A673 (cell line): Measurements from ENCODE around the gene CD69. TPM values are rescaled to one million over a fixed set of nuclear protein-coding genes. Genes with fewer than 3 reads are reported as not detected.

Experiments
- BruUV-seq: library from RNA; stranded (reverse); fragments of 400-500 nt; replicated peaks from 2 replicates; lab custom pipeline; 2021; lab: Mats Ljungman, UMichigan
- CTCF ChIA-PET: fragments of 300-600 bp; sonication (Branson Sonifier 250); formaldehyde crosslinking; loops from one replicate; lab custom pipeline; 2022; ENCODE audit warnings: antibody characterized with exemption; lab: Charles Lee
- POLR2A ChIA-PET: fragments of 300-600 bp; sonication (Branson Sonifier 250); formaldehyde crosslinking; loops from one replicate; lab custom pipeline; 2022; ENCODE audit warnings: antibody characterized with exemption; ENCODE audit not compliant: low non-redundant PET; lab: Charles Lee
- DNase-seq: peaks from one replicate; pipeline ENCODE4 v3.0.0-alpha.2; 2015; ENCODE audit warnings: low spot score
- H3K27ac ChIP-seq: fragments of 200-600 bp; sonication (generic); 2 replicates; pipeline ENCODE4 v1.5.1; 2016; ENCODE audit warnings: mixed run types, low read depth, mild to moderate bottlenecking, mixed read lengths, antibody characterized with exemption, low read length; ENCODE audit not compliant: poor library complexity, severe bottlenecking
- H3K27me3 ChIP-seq: fragments of 200-600 bp; sonication (generic); replicated peaks from 2 replicates; pipeline ENCODE4 v1.6.1; 2017; ENCODE audit warnings: mixed run types, low read depth, mild to moderate bottlenecking, mixed read lengths, antibody characterized with exemption, low read length; ENCODE audit not compliant: insufficient read depth, poor library complexity
- H3K36me3 ChIP-seq: fragments of 200-600 bp; sonication (generic); 2 replicates; pipeline ENCODE4 v1.6.1; 2016; ENCODE audit warnings: mixed run types, mild to moderate bottlenecking, mixed read lengths, antibody characterized with exemption, low read length; ENCODE audit not compliant: insufficient read depth, poor library complexity, severe bottlenecking
- H3K4me1 ChIP-seq: fragments of 200-600 bp; sonication (generic); 2 replicates; pipeline ENCODE4 v1.6.1; 2017; ENCODE audit warnings: mixed run types, mild to moderate bottlenecking, mixed read lengths, antibody characterized with exemption, low read length; ENCODE audit not compliant: insufficient read depth, poor library complexity, severe bottlenecking
- H3K4me3 ChIP-seq: fragments of 200-600 bp; sonication (generic); 2 replicates; pipeline ENCODE4 v1.5.1; 2016; ENCODE audit warnings: low read depth, mixed run types, mild to moderate bottlenecking, mixed read lengths, low read length; ENCODE audit not compliant: poor library complexity, severe bottlenecking
- H3K9me3 ChIP-seq: fragments of 200-600 bp; sonication (generic); 2 replicates; pipeline ENCODE4 v1.6.1; 2016; ENCODE audit warnings: mixed run types, low read depth, mild to moderate bottlenecking, mixed read lengths, antibody characterized with exemption, low read length; ENCODE audit not compliant: poor library complexity, severe bottlenecking
- EZH2 ChIP-seq: fragments of 200-600 bp; sonication (generic); IDR thresholded peaks from 2 replicates; pipeline ENCODE4 v1.6.1; 2017; ENCODE audit warnings: borderline replicate concordance, low read depth, mild to moderate bottlenecking, mixed read lengths, antibody characterized with exemption, low read length; ENCODE audit not compliant: poor library complexity, severe bottlenecking
- intact Hi-C: fragments of 100-400 bp; cut with micrococcal nuclease; formaldehyde crosslinking; loops from one replicate; pipeline ENCODE4 v1.10.0; 2022; ENCODE audit not compliant: unreplicated experiment
- total RNA-seq: library from RNA; stranded (reverse); gene quantifications from 2 replicates; pipeline ENCODE4 v1.2.3, GENCODE V29; 2021
- TF ChIP-seq, protein P1 (sequence below): fragments of 300-800, 200-600 bp; sonication (generic); conservative IDR thresholded peaks from 2 replicates; pipeline ENCODE4 v1.5.1; 2017; ENCODE audit warnings: low read depth, mild to moderate bottlenecking, antibody characterized with exemption, low read length, moderate library complexity, mixed read lengths

Gene CD69
- total RNA-seq, 1 experiment from 2014 or later: not detected

GRCh38 chr12:9793779-9794395 lies 33.2 kb upstream of the CD69 start:
- no peak overlapping the region for H3K27ac ChIP-seq
- no peaks in the 10 kb centered on the region for H3K27me3 ChIP-seq
- peaks cover 12% of the 10 kb centered on the region for H3K4me1 ChIP-seq
- CTCF ChIA-PET: no interaction called here
- intact Hi-C loops: no loop called here
- TF ChIP-seq, protein P1, sequence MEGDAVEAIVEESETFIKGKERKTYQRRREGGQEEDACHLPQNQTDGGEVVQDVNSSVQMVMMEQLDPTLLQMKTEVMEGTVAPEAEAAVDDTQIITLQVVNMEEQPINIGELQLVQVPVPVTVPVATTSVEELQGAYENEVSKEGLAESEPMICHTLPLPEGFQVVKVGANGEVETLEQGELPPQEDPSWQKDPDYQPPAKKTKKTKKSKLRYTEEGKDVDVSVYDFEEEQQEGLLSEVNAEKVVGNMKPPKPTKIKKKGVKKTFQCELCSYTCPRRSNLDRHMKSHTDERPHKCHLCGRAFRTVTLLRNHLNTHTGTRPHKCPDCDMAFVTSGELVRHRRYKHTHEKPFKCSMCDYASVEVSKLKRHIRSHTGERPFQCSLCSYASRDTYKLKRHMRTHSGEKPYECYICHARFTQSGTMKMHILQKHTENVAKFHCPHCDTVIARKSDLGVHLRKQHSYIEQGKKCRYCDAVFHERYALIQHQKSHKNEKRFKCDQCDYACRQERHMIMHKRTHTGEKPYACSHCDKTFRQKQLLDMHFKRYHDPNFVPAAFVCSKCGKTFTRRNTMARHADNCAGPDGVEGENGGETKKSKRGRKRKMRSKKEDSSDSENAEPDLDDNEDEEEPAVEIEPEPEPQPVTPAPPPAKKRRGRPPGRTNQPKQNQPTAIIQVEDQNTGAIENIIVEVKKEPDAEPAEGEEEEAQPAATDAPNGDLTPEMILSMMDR: no peak
- no peak for TF ChIP-seq EZH2
- no peak for DNase-seq
- no peaks in the 10 kb centered on the region for H3K36me3 ChIP-seq
- no peaks in the 10 kb centered on the region for H3K9me3 ChIP-seq
- H3K4me3 ChIP-seq: no peak overlapping the region
- POLR2A ChIA-PET: no interaction called here
- BruUV-seq: no TSS peak

- H3K27ac ChIP-seq: no peak overlapping the region
- TF ChIP-seq, protein P1: no peak
- no peak for TF ChIP-seq EZH2
- intact Hi-C loops: no loop called here
- ChIA-PET POLR2A (no interaction called here), CTCF (no interaction called here)
- peaks cover 12% of the 10 kb centered on the region for H3K4me1 ChIP-seq
- DNase-seq: no peak
- no peaks in the 10 kb centered on the region for H3K27me3 ChIP-seq
- H3K36me3 ChIP-seq: no peaks in the 10 kb centered on the region
- H3K4me3 ChIP-seq: no peak overlapping the region
- BruUV-seq: no TSS peak
- H3K9me3 ChIP-seq: no peaks in the 10 kb centered on the region
These were observed 32.4 kb upstream of the CD69 start for GRCh38 chr12:9792961-9793617.

DNA sequence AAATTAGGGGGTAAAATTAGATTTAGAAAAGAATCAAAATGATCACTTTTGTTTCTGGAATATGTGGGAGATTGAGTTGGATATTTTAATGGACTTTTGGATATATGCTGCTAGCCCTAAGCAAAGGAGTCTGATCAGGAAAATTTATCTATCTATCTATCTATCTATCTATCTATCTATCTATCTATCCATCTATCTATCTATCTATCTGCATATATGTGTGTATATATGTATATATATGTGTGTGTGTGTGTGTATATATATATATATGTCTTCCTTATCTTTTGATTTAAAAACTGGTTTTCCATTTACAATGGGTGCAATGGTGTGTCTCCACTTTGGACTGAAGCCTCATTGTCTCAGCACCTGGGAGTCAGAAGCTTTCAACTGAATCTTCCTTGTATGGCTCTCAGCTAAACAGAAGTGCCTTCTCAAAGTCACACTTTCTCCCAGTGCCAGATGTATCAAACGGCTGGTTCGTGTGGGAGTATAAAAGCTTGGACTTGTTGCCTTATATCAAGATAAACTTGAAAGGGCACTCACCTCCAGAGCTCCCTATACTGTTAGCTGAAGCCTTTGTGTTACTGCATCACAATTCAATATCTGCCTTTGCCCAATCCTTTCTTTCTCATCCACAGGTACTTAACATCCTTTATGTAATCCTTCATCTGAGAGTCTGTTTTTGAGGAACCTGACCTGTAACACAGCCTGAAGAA lies 31.6 kb upstream of the CD69 start:
- no peaks in the 10 kb centered on the region for H3K27me3 ChIP-seq
- H3K4me1 ChIP-seq: peaks cover 10% of the 10 kb centered on the region
- no peaks in the 10 kb centered on the region for H3K36me3 ChIP-seq
- H3K4me3 ChIP-seq: no peak overlapping the region
- H3K27ac ChIP-seq: no peak overlapping the region
- H3K9me3 ChIP-seq: no peaks in the 10 kb centered on the region
- ChIA-PET CTCF (no interaction called here), POLR2A (no interaction called here)
- intact Hi-C loops: no loop called here
- no peak for DNase-seq
- TF ChIP-seq, protein P1: no peak
- no peak for TF ChIP-seq EZH2
- BruUV-seq: no TSS peak
